GM18499 (cell line): Measurements from ENCODE around the gene DCAF10.
A peak's percentile ranks its signal among the peaks of the same experiment; 100 is the strongest.
"Not testable (repeated sequence)": the region's sequence is repeated elsewhere in the genome, so short reads cannot be mapped to it uniquely, and the experiment has no call there.

Experiments
- ATAC-seq: cut with Tn5 transposase; IDR thresholded peaks from one replicate; pipeline ENCODE4 v1.9.1; 2021; ENCODE audit warnings: moderate number of reproducible peaks; ENCODE audit not compliant: insufficient read depth, unreplicated experiment

DCAF10 gene

GRCh38 chr9:37800631-37801286 is at the start of gene DCAF10:
TSS of gene DCAF10 (plus strand) at chr9:37800797. CDS start at chr9:37800867, 70 bp downstream.
- ATAC-seq, result peak; percentile 44

- ATAC-seq, result no peak
These were observed 49.4 kb upstream of the DCAF10 start for GRCh38 chr9:37751186-37751585.

- not testable (repeated sequence) for ATAC-seq
These were observed 48.9 kb upstream of the DCAF10 start for GRCh38 chr9:37751704-37752103.

- not testable (repeated sequence) for ATAC-seq
These were observed 48.5 kb upstream of the DCAF10 start for GRCh38 chr9:37752112-37752511.

- no peak for ATAC-seq
These were observed 47.7 kb upstream of the DCAF10 start for GRCh38 chr9:37752642-37753488.

- ATAC-seq, result no peak
These were observed 47.0 kb upstream of the DCAF10 start, which contains the start of gene TRMT10B for GRCh38 chr9:37753489-37754190. TSS of gene TRMT10B (plus strand) at chr9:37753805. CDS start at chr9:37761932, 8,127 bp downstream.

- ATAC-seq, result no peak
These were observed 41.9 kb upstream of the DCAF10 start for GRCh38 chr9:37758747-37759146.

GRCh38 chr9:37760416-37761161 is 40.0 kb upstream of the DCAF10 start:
- ATAC-seq, result no peak

- no peak for ATAC-seq
These were observed 39.1 kb upstream of the DCAF10 start for GRCh38 chr9:37761511-37761910.

GRCh38 chr9:37765263-37765662 is 35.3 kb upstream of the DCAF10 start:
- not testable (repeated sequence) for ATAC-seq

GRCh38 chr9:37769306-37769705 is 31.3 kb upstream of the DCAF10 start:
- ATAC-seq, result no peak

GRCh38 chr9:37769995-37770394 is 30.6 kb upstream of the DCAF10 start:
- ATAC-seq, result no peak

GRCh38 chr9:37775216-37775919 is 25.2 kb upstream of the DCAF10 start:
- ATAC-seq, result no peak

GRCh38 chr9:37776328-37776727 is 24.3 kb upstream of the DCAF10 start:
- no peak for ATAC-seq

GRCh38 chr9:37778534-37778933 is 22.1 kb upstream of the DCAF10 start:
- ATAC-seq, result no peak

- ATAC-seq, result no peak
These were observed 16.3 kb upstream of the DCAF10 start for GRCh38 chr9:37784291-37784615.

- ATAC-seq, result peak; percentile 57
These were observed 15.7 kb upstream of the DCAF10 start, which contains the start of gene EXOSC3 for GRCh38 chr9:37784616-37785483. TSS of gene EXOSC3 (minus strand) at chr9:37785064. CDS start at chr9:37785044, 20 bp downstream.

- no peak for ATAC-seq
These were observed 13.5 kb upstream of the DCAF10 start for GRCh38 chr9:37787059-37787458.

GRCh38 chr9:37788332-37788731 is 12.3 kb upstream of the DCAF10 start:
- ATAC-seq, result no peak
